ENCODE measurements around the gene BBS1. TPM values are rescaled to one million over a fixed set of nuclear protein-coding genes. Genes with fewer than 3 reads are reported as not detected.

BBS1 gene
- total RNA-seq, 1 experiment from 2014 or later: 56.1 TPM

Other genes with a start within 250 kb of the BBS1 start
- gene RAB1B, start 242.0 kb upstream of the BBS1 start, total RNA-seq (2021): 209 and 232 TPM in 2 replicates
- 5.5 and 6.8 TPM in 2 replicates for gene CNIH2, start 232.5 kb upstream of the BBS1 start, total RNA-seq (2021)
- 81.8 and 84.8 TPM in 2 replicates for gene YIF1A, start 221.5 kb upstream of the BBS1 start, total RNA-seq (2021)
- gene TMEM151A, start 218.7 kb upstream of the BBS1 start, total RNA-seq (2021): 0.15 and 0.22 TPM in 2 replicates
- gene CD248, start 193.6 kb upstream of the BBS1 start, total RNA-seq (2021): not detected in 2 replicates
- 15.5 and 19.5 TPM in 2 replicates for gene RIN1, start 174.2 kb upstream of the BBS1 start, total RNA-seq (2021)
- gene BRMS1, start 165.5 kb upstream of the BBS1 start, total RNA-seq (2021): 43.2 and 54.3 TPM in 2 replicates
- gene B4GAT1, start 163.0 kb upstream of the BBS1 start, total RNA-seq (2021): 22.8 and 28.5 TPM in 2 replicates
- 28.9 and 36.1 TPM in 2 replicates for gene SLC29A2, start 138.9 kb upstream of the BBS1 start, total RNA-seq (2021)
- gene NPAS4, start 89.6 kb upstream of the BBS1 start, total RNA-seq (2021): not detected in 2 replicates
- 138 and 140 TPM in 2 replicates for gene MRPL11, start 71.8 kb upstream of the BBS1 start, total RNA-seq (2021)
- gene PELI3, start 43.7 kb upstream of the BBS1 start, total RNA-seq (2021): 14.0 and 18.0 TPM in 2 replicates
- 76.2 and 80.0 TPM in 2 replicates for gene DPP3, start 30.2 kb upstream of the BBS1 start, total RNA-seq (2021)
- 19.4 and 28.7 TPM in 2 replicates for gene ZDHHC24, start 35.4 kb downstream of the BBS1 start, total RNA-seq (2021)
- gene ACTN3, start 36.3 kb downstream of the BBS1 start, total RNA-seq (2021): not detected in 2 replicates
- gene CTSF, start 58.0 kb downstream of the BBS1 start, total RNA-seq (2021): 34.3 and 59.2 TPM in 2 replicates
- 0.83 and 1.0 TPM in 2 replicates for gene CCDC87, start 82.4 kb downstream of the BBS1 start, total RNA-seq (2021)
- 47.2 and 61.0 TPM in 2 replicates for gene CCS, start 82.5 kb downstream of the BBS1 start, total RNA-seq (2021)
- gene RBM14, start 106.0 kb downstream of the BBS1 start, total RNA-seq (2021): 108 and 112 TPM in 2 replicates
- 131 and 140 TPM in 2 replicates for gene RBM4, start 128.1 kb downstream of the BBS1 start, total RNA-seq (2021)
- gene RBM4B, start 167.3 kb downstream of the BBS1 start, total RNA-seq (2021): 17.8 and 24.8 TPM in 2 replicates
- gene SPTBN2, start 218.6 kb downstream of the BBS1 start, total RNA-seq (2021): 51.0 and 66.8 TPM in 2 replicates

Measured in PC-9 (cell line).